ENCODE results near the gene HSFY2.
"Not testable (repeated sequence)": the region's sequence is repeated elsewhere in the genome, so short reads cannot be mapped to it uniquely, and the experiment has no call there.

GRCh38 chrY:18788757-18789406 is 15.3 kb upstream of the HSFY2 start:
- not testable (repeated sequence) for TF ChIP-seq TAF1 (conservative IDR thresholded peaks at IDR 0.05); CTCF (IDR thresholded peaks at IDR 0.05; ENCODE audit: low read depth, low read length, missing input control); FOXA1 (IDR thresholded peaks at IDR 0.05); RAD21 (IDR thresholded peaks at IDR 0.05); REST (IDR thresholded peaks at IDR 0.05)
